Neural crest cell (in vitro differentiated cells): Measurements from ENCODE around the gene DEF6. TPM values are rescaled to one million over a fixed set of nuclear protein-coding genes. Genes with fewer than 3 reads are reported as not detected.
"Not testable (repeated sequence)": the region's sequence is repeated elsewhere in the genome, so short reads cannot be mapped to it uniquely, and the experiment has no call there.

ENCODE experiments used
- DNase-seq: peaks from one replicate; pipeline ENCODE4 v3.0.0; 2021; ENCODE audit warnings: low read depth, mixed read lengths, low spot score
- H3K27ac Mint-ChIP-seq: one replicate; pipeline ENCODE4 v1.8.0; 2021; ENCODE audit warnings: mild to moderate bottlenecking, mixed read lengths; ENCODE audit not compliant: unreplicated experiment
- H3K27me3 Mint-ChIP-seq: 2 replicates; pipeline ENCODE4 v1.8.0; 2021; ENCODE audit warnings: low read depth, mild to moderate bottlenecking, mixed read lengths
- H3K36me3 Mint-ChIP-seq: 2 replicates; pipeline ENCODE4 v1.8.0; 2021; ENCODE audit warnings: low read depth, mild to moderate bottlenecking, mixed read lengths
- H3K4me1 Mint-ChIP-seq: 2 replicates; pipeline ENCODE4 v1.8.0; 2021; ENCODE audit warnings: mixed read lengths
- H3K4me3 Mint-ChIP-seq: one replicate; pipeline ENCODE4 v1.8.0; 2021; ENCODE audit warnings: mild to moderate bottlenecking, mixed read lengths
- H3K9me3 Mint-ChIP-seq: 2 replicates; pipeline ENCODE4 v1.8.0; 2021; ENCODE audit warnings: mixed read lengths
- total RNA-seq: library from RNA; stranded (reverse); gene quantifications from 2 replicates; pipeline ENCODE4 v1.2.1, GENCODE V29; 2021
- TF ChIP-seq, protein P1 (sequence below): fragments of 200-600 bp; sonication (generic); conservative IDR thresholded peaks from 2 replicates; pipeline ENCODE4 v1.5.0; 2021; ENCODE audit warnings: antibody characterized with exemption, mild to moderate bottlenecking

DEF6 gene
- total RNA-seq, 1 donor from 2014 or later, result 1.9 TPM

DNA sequence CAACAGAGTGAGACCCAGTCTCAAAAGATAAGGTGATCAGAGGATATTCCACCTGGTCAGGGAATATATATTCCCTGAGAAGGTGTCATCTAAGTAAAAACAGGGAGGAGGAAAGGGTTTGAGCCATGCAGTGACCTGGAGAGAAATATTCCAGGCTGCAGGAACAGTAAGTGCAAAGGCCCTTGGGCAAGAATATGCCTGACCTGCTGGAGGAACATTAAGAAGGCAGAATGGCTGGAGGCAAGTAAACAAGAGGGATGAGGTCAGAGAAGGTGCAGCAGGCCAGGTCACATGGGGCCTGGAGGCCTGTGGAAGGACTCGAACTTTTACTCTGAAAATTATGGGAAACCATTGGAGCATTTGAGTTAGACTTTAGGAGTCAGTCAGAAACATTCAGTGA, 6.7 kb downstream of the DEF6 start:
- no peak for DNase-seq
- Mint-ChIP-seq H3K27ac (no peak overlapping the region), H3K9me3 (no peaks in the 10 kb centered on the region), H3K4me3 (no peak overlapping the region), H3K27me3 (no peaks in the 10 kb centered on the region), H3K4me1 (peaks cover 22% of the 10 kb centered on the region), H3K36me3 (no peaks in the 10 kb centered on the region)
- TF ChIP-seq, protein P1, sequence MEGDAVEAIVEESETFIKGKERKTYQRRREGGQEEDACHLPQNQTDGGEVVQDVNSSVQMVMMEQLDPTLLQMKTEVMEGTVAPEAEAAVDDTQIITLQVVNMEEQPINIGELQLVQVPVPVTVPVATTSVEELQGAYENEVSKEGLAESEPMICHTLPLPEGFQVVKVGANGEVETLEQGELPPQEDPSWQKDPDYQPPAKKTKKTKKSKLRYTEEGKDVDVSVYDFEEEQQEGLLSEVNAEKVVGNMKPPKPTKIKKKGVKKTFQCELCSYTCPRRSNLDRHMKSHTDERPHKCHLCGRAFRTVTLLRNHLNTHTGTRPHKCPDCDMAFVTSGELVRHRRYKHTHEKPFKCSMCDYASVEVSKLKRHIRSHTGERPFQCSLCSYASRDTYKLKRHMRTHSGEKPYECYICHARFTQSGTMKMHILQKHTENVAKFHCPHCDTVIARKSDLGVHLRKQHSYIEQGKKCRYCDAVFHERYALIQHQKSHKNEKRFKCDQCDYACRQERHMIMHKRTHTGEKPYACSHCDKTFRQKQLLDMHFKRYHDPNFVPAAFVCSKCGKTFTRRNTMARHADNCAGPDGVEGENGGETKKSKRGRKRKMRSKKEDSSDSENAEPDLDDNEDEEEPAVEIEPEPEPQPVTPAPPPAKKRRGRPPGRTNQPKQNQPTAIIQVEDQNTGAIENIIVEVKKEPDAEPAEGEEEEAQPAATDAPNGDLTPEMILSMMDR, result no peak

DNA sequence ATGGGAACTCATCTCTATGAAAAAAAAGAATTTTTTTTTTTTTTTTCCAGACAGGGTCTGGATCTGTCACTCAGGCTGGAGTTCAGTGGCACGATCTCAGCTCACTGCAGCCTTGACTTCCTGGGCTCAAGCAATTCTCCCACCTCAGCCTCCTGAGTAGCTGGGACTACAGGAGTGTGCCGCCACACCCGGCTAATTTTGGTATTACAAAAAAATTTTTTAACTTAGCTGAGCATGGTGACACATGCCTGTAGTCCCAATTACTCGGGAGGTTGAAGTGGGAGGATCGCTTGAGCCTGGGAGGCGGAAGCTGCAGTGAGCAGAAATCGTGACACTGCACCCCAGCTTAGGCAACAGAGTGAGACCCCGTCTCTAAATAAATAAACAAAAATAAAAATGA, 7.5 kb downstream of the DEF6 start:
- no peaks in the 10 kb centered on the region for H3K9me3 Mint-ChIP-seq
- no peak overlapping the region for H3K27ac Mint-ChIP-seq
- no peak overlapping the region for H3K4me3 Mint-ChIP-seq
- peaks cover 17% of the 10 kb centered on the region for H3K4me1 Mint-ChIP-seq
- H3K36me3 Mint-ChIP-seq, result no peaks in the 10 kb centered on the region
- no peak for DNase-seq
- no peaks in the 10 kb centered on the region for H3K27me3 Mint-ChIP-seq
- TF ChIP-seq, protein P1, result no peak

DNA sequence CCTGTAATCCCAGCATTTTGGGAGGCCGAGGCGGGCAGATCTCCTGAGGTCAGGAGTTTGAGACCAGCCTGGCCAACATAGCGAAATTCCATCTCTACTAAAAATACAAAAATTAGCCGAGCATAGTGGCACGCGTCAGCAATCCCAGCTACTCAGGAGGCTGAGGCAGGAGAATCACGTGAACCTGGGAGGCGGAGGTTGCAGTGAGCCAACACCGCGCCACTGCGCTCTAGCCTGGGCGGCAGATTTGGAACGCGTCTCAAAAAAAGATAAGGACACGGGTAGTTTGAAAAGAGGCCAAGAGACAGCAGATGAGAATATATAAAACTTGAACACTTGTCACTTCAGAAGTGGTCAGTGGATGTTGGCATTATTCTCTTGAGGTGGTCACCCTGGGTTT, 9.5 kb downstream of the DEF6 start:
- H3K4me1 Mint-ChIP-seq, result peaks cover 17% of the 10 kb centered on the region
- H3K27me3 Mint-ChIP-seq, H3K36me3 Mint-ChIP-seq, H3K27ac Mint-ChIP-seq, H3K9me3 Mint-ChIP-seq, H3K4me3 Mint-ChIP-seq, DNase-seq: not testable (repeated sequence)

DNA sequence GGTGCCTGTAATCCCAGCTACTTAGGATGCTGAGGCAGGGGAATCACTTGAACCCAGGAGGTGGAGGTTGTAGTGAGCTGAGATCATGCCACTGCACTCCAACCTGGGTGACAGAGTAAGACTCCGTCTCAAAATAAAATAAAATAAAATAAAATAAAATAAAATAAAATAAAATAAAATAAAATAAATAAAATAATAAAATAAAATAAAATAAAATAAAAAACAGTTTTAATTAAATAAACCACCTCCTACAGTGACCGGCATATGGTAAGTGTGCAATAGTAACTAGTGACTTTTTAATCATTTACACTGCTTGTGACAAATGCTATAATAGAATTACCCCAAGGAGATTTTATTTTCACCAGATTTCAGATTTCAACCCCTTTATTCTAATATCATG, 10.9 kb downstream of the DEF6 start:
- peaks cover 14% of the 10 kb centered on the region for H3K4me1 Mint-ChIP-seq
- not testable (repeated sequence) for H3K4me3 Mint-ChIP-seq, H3K27ac Mint-ChIP-seq, H3K36me3 Mint-ChIP-seq, H3K9me3 Mint-ChIP-seq, DNase-seq, H3K27me3 Mint-ChIP-seq

DNA sequence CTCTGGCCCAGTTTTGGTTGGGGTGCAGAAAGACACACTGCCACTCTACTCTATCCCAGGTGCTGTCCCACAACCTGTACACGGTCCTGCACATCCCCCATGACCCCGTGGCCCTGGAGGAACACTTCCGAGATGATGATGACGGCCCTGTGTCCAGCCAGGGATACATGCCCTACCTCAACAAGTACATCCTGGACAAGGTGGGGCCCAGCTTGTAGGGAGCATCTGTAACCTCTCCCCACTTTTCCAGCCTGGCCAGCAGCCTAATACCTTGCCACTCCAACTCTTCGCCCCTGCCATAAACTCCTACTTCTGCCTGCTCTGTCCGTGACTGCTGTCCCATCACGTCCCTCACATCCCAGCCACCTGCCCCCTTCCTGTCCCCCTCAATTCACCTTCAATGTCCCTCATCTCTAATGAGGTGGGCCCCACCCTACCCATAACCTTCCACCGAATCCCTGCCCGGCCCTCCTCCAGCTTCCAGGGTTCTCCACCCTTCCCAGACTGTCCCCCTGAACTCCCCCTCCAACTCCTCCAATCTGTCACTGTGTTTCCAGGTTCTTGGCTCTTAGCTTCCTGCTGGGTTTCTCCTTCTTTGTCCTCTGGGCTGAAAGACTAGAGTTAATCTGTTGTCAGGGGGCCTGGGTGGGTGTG, 12.1 kb downstream of the DEF6 start:
- no peak for DNase-seq

DNA sequence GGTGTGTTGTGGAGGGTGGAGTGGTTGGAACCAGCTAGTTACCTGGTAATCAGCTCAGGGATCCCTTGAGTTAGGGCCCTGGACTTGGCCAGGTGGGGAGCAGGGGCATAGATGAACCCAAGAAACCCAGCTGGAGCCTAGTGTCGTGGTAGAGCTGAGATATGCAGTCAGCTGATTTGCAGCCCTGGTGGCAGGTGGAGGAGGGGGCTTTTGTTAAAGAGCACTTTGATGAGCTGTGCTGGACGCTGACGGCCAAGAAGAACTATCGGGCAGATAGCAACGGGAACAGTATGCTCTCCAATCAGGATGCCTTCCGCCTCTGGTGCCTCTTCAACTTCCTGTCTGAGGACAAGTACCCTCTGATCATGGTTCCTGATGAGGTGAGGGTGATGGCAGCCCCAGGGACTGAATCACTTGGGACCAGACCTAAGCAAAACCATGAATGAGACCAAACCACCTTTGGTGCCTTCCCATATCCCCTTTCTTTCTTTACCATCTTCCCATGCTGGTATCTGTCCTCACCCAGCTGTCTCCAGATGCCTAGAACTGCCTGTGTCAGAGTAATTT, 12.7 kb downstream of the DEF6 start:
- no peak for DNase-seq
- H3K27ac Mint-ChIP-seq, result no peak overlapping the region
- H3K9me3 Mint-ChIP-seq, result no peaks in the 10 kb centered on the region
- H3K36me3 Mint-ChIP-seq, result no peaks in the 10 kb centered on the region
- TF ChIP-seq, protein P1, result no peak
- H3K27me3 Mint-ChIP-seq, result peaks cover 4% of the 10 kb centered on the region
- H3K4me3 Mint-ChIP-seq, result no peak overlapping the region
- peaks cover 9% of the 10 kb centered on the region for H3K4me1 Mint-ChIP-seq

More for the DNA sequence above, 12.1 kb downstream of the DEF6 start:
- Mint-ChIP-seq H3K27me3 (peaks cover 4% of the 10 kb centered on the region), H3K9me3 (no peaks in the 10 kb centered on the region), H3K4me3 (no peak overlapping the region), H3K27ac (peak overlapping the region; percentile 43), H3K4me1 (peaks cover 9% of the 10 kb centered on the region), H3K36me3 (no peaks in the 10 kb centered on the region)
- TF ChIP-seq, protein P1, result no peak
